ENCODE measurements around the gene FKBP8.

Gene FKBP8

GRCh38 chr19:18507727-18508440, 35.5 kb downstream of the FKBP8 start:
- intact Hi-C loops (cut with DNase I), result no loop called here
- DNase-seq, result peak in 33 of 42 donors; percentile 34 to 89 (median 63)

GRCh38 chr19:18507021-18507726, 36.2 kb downstream of the FKBP8 start:
- intact Hi-C loops (cut with DNase I), result no loop called here
- DNase-seq, result peak in 34 of 42 donors; percentile 41 to 89 (median 66)

- DNase-seq, result no peak
- intact Hi-C loops (cut with DNase I), result no loop called here
These were observed 37.1 kb downstream of the FKBP8 start for GRCh38 chr19:18506101-18506930.

GRCh38 chr19:18504886-18505610, 38.3 kb downstream of the FKBP8 start:
- no peak for DNase-seq
- intact Hi-C loops (cut with DNase I), result no loop called here

GRCh38 chr19:18503971-18504885, 39.1 kb downstream of the FKBP8 start:
- intact Hi-C loops (cut with DNase I), result no loop called here
- DNase-seq, result no peak

- intact Hi-C loops (cut with DNase I), result no loop called here
- DNase-seq, result no peak
These were observed 39.9 kb downstream of the FKBP8 start for GRCh38 chr19:18503337-18503970.

- DNase-seq, result peak in 2 of 42 donors; percentile 45 to 51
- intact Hi-C loops (cut with DNase I), result no loop called here
These were observed 40.6 kb downstream of the FKBP8 start for GRCh38 chr19:18502638-18503294.

- intact Hi-C loops (cut with DNase I), result no loop called here
These were observed 41.1 kb downstream of the FKBP8 start for GRCh38 chr19:18502246-18502637.

GRCh38 chr19:18501832-18502231, 41.5 kb downstream of the FKBP8 start:
- intact Hi-C loops (cut with DNase I), result no loop called here
- no peak for DNase-seq

More at GRCh38 chr19:18502246-18502637, 41.1 kb downstream of the FKBP8 start:
- DNase-seq, result no peak

- intact Hi-C loops (cut with DNase I), result no loop called here
- DNase-seq, result no peak
These were observed 42.0 kb downstream of the FKBP8 start for GRCh38 chr19:18501351-18501750.

GRCh38 chr19:18500799-18501198, 42.6 kb downstream of the FKBP8 start:
- intact Hi-C loops (cut with DNase I), result no loop called here
- no peak for DNase-seq

- intact Hi-C loops (cut with DNase I), result no loop called here
- DNase-seq, result no peak
These were observed 43.0 kb downstream of the FKBP8 start for GRCh38 chr19:18500376-18500775.

- intact Hi-C loops (cut with DNase I), result no loop called here
- DNase-seq, result no peak
These were observed 44.2 kb downstream of the FKBP8 start for GRCh38 chr19:18499055-18499775.

GRCh38 chr19:18496980-18497256, 46.5 kb downstream of the FKBP8 start:
- no peak for DNase-seq
- intact Hi-C loops (cut with DNase I), result no loop called here

GRCh38 chr19:18496167-18496979, 47.0 kb downstream of the FKBP8 start:
- DNase-seq, result no peak
- intact Hi-C loops (cut with DNase I), result no loop called here
